Measurements from ENCODE around the gene GALNT5.

GALNT5 gene

GRCh38 chr2:157363612-157364101 lies 106.2 kb downstream of the GALNT5 start:
- H2BK12ac ChIP-seq (ENCODE audit: low read length) = no peak overlapping the region
- H4K8ac ChIP-seq (ENCODE audit: low read depth, low read length) = no peak overlapping the region
- no CpG with 5 or more reads among the region's 2 CpGs for WGBS (ENCODE audit: extremely low coverage, insufficient coverage, insufficient read length)
- H3K4me1 ChIP-seq (ENCODE audit: control insufficient read depth in 1 of 2, insufficient read depth in 2 of 2, low read length in 2 of 2) = no peaks in the 10 kb centered on the region
- H2AK5ac ChIP-seq (ENCODE audit: low read length) = no peak overlapping the region
- no peak overlapping the region for H4K91ac ChIP-seq (ENCODE audit: low read depth, low read length)
- no peak overlapping the region for H3K9ac ChIP-seq (ENCODE audit: low read length)
- H3K79me2 ChIP-seq (ENCODE audit: control insufficient read depth, insufficient read depth, low read length, poor library complexity) = no peaks in the 10 kb centered on the region
- DNase-seq = no peak
- H3K14ac ChIP-seq (ENCODE audit: low read length) = no peak overlapping the region
- H3K27ac ChIP-seq (ENCODE audit: low read depth, low read length) = no peak overlapping the region
- no peak overlapping the region for H2BK120ac ChIP-seq (ENCODE audit: insufficient read depth, low read length, poor library complexity)
- H3K18ac ChIP-seq (ENCODE audit: low read length) = no peak overlapping the region
- no peak overlapping the region for H4K12ac ChIP-seq (ENCODE audit: low read depth, low read length)
- H3K27me3 ChIP-seq (ENCODE audit: insufficient read depth, low read length) = no peaks in the 10 kb centered on the region
- no peak overlapping the region for H3K23ac ChIP-seq (ENCODE audit: low read length)
- no peak overlapping the region for H3K4me2 ChIP-seq (ENCODE audit: low read length)
- no peak overlapping the region for H2AFZ ChIP-seq (ENCODE audit: insufficient read depth, low read length, poor library complexity)
- no peak overlapping the region for H3K4me3 ChIP-seq (ENCODE audit: low read depth, low read length)
- peaks cover 5% of the 10 kb centered on the region for H3K9me3 ChIP-seq (ENCODE audit: insufficient read depth, low read depth, low read length)
- H2BK5ac ChIP-seq (ENCODE audit: low read depth, low read length, poor library complexity) = no peak overlapping the region
- H3K4ac ChIP-seq (ENCODE audit: low read depth, low read length) = no peak overlapping the region
- no peaks in the 10 kb centered on the region for H3K36me3 ChIP-seq (ENCODE audit: control insufficient read depth in 1 of 2, insufficient read depth in 2 of 2, low read length in 2 of 2)
- no peaks in the 10 kb centered on the region for H3K79me1 ChIP-seq (ENCODE audit: low read length)
